ENCODE data around the gene PTH2R.
"Not testable (repeated sequence)": the region's sequence is repeated elsewhere in the genome, so short reads cannot be mapped to it uniquely, and the experiment has no call there.

The PTH2R gene

GRCh38 chr2:208396796-208397195, 9.8 kb upstream of the PTH2R start:
- not testable (repeated sequence) for DNase-seq

- DNase-seq: no peak
These were observed 7.4 kb upstream of the PTH2R start for GRCh38 chr2:208399201-208399600.

GRCh38 chr2:208407667-208408066, 1.1 kb downstream of the PTH2R start:
- DNase-seq: peak; percentile 41

GRCh38 chr2:208413931-208414330, 7.3 kb downstream of the PTH2R start:
- no peak for DNase-seq

- no peak for DNase-seq
These were observed 8.7 kb downstream of the PTH2R start for GRCh38 chr2:208415255-208415654.

- DNase-seq: no peak
These were observed 9.3 kb downstream of the PTH2R start for GRCh38 chr2:208415897-208416296.

- DNase-seq: no peak
These were observed 19.9 kb downstream of the PTH2R start for GRCh38 chr2:208426412-208427045.

GRCh38 chr2:208437755-208438154, 31.2 kb downstream of the PTH2R start:
- no peak for DNase-seq

- DNase-seq: no peak
These were observed 34.1 kb downstream of the PTH2R start for GRCh38 chr2:208440716-208441115.

GRCh38 chr2:208441951-208442350, 35.4 kb downstream of the PTH2R start:
- DNase-seq: no peak

- not testable (repeated sequence) for DNase-seq
These were observed 40.9 kb downstream of the PTH2R start for GRCh38 chr2:208447447-208447846.

GRCh38 chr2:208451061-208451460, 44.5 kb downstream of the PTH2R start:
- DNase-seq: no peak

GRCh38 chr2:208454861-208455260, 48.3 kb downstream of the PTH2R start:
- no peak for DNase-seq

- no peak for DNase-seq
These were observed 57.1 kb downstream of the PTH2R start for GRCh38 chr2:208463721-208464120.

GRCh38 chr2:208464205-208464604, 57.6 kb downstream of the PTH2R start:
- no peak for DNase-seq

GRCh38 chr2:208466151-208466919, 59.7 kb downstream of the PTH2R start:
- DNase-seq: peak; percentile 79

- no peak for DNase-seq
These were observed 60.3 kb downstream of the PTH2R start for GRCh38 chr2:208466920-208467298.

GRCh38 chr2:208467564-208467963, 61.0 kb downstream of the PTH2R start:
- no peak for DNase-seq

GRCh38 chr2:208477741-208478140, 71.1 kb downstream of the PTH2R start:
- DNase-seq: no peak

- no peak for DNase-seq
These were observed 72.8 kb downstream of the PTH2R start for GRCh38 chr2:208479342-208479741.

GRCh38 chr2:208481945-208482344, 75.4 kb downstream of the PTH2R start:
- not testable (repeated sequence) for DNase-seq

GRCh38 chr2:208482453-208483015, 75.9 kb downstream of the PTH2R start:
- not testable (repeated sequence) for DNase-seq

GRCh38 chr2:208485390-208485789, 78.8 kb downstream of the PTH2R start:
- no peak for DNase-seq
